Neural progenitor cell (in vitro differentiated cells): ENCODE measurements around the gene FHAD1.

Source experiments
- CTCF ChIP-seq: fragments of 200-600 bp; sonication (generic); IDR thresholded peaks from 2 replicates; pipeline ENCODE4 v1.5.1; 2017; ENCODE audit warnings: antibody characterized with exemption, mild to moderate bottlenecking
- EZH2phosphoT487 ChIP-seq: fragments of 200-600 bp; sonication (generic); IDR thresholded peaks from 2 replicates; pipeline ENCODE4 v1.6.1; 2017; ENCODE audit warnings: antibody characterized with exemption

GRCh38 chr1:15441247-15441646 is 194.2 kb downstream of the FHAD1 start:
- TF ChIP-seq EZH2phosphoT487 (no peak), CTCF (no peak)
